Posterior cingulate gyrus (tissue), 11 donors: Measurements from ENCODE around the gene MARK4.

ENCODE experiments used
- DNase-seq, 10 donors: peaks; one replicate each; pipeline versions ENCODE4 v3.0.0 to v3.0.0-alpha.2; 2020 to 2021; ENCODE audit warnings: mixed read lengths in 3 of 10
- intact Hi-C: fragments of 100-400 bp; cut with DNase I; formaldehyde crosslinking; loops from one replicate; pipeline ENCODE4 v1.15.1; 2023

MARK4 gene

DNA sequence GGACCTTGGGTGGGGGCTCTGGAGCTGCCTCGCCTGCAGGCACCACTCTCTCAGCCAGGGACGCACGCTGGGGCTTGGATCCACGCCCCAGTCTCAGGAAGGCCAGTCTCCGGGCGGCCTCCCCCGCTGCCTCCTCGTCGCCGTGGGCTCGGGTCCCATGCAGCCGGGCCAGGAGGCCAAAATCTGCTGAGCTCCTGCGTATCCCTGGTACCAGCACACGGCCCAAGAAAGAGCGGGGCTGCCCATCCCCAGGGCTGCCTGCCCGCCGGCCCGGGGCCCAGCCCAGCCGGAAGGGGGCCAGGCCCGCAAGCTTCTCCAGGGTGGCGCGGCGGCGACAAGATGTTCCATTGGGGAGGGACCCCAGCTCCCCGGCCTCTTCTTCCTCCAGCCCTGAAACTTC lies 12.5 kb upstream of the MARK4 start:
- DNase-seq, result no peak
- intact Hi-C loops, result no loop called here

DNA sequence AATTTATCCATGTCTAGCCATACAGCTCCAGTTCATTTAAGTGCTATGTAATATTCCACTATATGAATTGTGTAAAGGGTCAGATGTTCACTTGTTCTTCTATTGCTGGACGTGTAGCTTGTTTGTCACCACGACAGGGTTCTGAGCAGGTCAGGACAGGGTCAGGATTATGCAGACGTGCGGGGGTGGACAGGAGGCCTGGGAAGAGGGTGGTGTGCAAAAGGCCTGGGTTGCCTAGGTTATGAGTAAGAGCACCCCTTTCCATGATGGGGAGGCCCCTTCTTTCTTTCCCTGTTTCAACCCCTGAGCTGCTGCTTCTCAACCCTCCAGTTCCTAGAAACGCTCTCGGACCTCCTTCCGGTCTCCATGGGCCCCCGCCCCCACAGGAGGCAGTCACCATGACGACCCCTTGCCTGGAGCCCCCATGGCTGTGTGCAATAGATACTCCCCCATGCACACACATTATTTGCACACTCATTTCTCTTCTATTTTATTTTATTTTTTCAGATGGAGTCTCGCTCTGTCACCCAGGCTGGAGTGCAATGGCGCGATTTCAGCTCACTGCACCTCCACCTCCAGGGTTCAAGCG lies 7.8 kb upstream of the MARK4 start:
- intact Hi-C loops, result no loop called here
- no peak for DNase-seq

DNA sequence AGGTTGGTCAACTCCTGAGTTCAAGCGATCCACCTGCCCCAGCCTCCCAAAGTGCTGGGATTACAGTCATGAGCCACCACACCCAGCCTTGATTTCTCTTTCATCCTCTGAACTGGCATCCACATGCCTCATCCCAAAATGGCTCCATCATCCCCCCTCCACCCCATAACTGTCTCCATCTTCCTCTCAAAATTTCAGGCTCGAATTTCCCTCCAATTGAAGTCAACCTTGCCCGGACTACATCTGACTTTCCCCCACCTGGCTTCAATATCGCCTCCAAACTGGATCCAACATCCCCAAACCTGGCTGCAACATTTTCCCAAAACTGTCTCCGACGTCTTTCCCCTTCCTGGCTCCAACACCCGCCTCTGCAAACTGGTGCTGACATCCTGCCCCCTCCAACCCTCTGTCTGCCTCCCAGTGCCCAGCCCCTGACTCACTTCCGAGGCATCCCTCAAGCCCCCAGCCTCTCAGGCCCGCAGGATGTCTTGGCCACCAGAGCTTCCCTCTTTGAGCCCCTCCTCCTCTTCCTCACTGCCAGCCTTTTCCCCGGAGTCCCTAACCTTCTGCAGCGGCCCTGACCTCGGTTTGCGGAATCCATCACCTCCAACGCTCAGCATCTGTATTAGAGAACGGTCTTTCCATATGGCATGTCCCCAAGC lies 6.8 kb upstream of the MARK4 start:
- DNase-seq, result no peak
- intact Hi-C loops, result no loop called here

DNA sequence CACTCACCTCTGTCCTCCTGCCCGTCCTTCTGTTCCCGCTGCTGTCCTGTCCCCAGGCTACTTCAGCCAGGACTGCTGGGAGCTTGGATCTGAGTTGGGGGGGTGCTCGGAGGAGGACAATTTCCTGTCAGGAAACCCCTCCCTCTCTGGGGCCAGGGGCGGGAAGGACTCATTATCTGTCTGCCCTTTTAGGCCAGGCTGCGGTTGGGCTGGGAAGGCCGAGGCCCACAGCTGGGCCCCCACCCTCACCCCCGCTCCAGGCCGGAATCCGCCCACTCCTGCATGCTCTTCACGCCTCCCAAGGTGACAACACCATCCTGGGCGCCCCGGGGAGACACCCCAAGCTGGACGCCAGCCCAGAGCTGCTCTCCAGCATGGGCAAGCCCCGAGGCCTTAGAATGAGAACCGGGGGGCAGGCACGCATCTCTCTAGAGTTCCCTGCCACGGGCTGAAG lies 5.7 kb upstream of the MARK4 start, which contains the start of gene EXOC3L2:
Gene EXOC3L2, minus strand, starts transcription at position 74 of the 454 bp plus-strand sequence. CDS start 6,362 bp downstream, outside the sequence.
- DNase-seq, result no peak
- intact Hi-C loops, result no loop called here

DNA sequence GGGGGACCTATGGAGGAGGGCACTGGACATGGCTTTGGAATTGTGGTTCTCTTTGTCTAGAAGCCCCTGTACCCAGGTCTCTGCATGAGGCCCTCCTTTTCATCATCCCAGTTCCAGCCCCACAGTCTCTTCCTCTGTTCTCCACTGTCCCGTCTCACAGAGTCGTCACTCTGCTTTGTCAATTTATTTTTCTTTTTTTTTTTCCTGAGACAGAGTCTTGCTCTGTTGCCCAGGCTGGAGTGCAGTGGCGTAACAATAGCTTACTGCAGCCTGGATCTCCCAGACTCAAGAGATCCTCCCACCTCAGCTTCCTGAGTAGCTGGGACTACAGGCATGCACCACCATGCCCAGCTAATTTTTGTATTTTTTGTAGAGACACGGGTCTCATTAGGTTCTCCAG lies 5.2 kb upstream of the MARK4 start:
- no peak for DNase-seq
- intact Hi-C loops, result no loop called here

DNA sequence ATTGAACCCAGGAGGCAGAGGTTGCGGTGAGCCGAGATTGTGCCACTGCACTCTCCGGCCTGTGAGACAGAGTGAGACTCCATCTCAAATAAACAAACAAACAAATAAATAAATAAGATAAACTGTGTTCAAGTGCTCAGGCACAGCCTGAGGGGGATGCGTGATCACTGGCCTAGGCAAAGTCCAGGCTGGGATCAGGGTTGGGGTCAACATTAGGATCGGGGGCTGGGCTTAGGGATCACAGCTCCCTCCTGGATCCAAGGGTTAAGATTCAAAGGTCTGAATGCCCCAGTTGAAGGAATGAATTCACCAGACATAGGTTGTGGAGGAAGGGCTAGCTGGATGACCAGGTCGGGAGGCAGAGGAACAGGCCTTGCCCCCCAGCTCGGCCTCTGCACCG lies 3.9 kb upstream of the MARK4 start:
- intact Hi-C loops, result no loop called here

DNA sequence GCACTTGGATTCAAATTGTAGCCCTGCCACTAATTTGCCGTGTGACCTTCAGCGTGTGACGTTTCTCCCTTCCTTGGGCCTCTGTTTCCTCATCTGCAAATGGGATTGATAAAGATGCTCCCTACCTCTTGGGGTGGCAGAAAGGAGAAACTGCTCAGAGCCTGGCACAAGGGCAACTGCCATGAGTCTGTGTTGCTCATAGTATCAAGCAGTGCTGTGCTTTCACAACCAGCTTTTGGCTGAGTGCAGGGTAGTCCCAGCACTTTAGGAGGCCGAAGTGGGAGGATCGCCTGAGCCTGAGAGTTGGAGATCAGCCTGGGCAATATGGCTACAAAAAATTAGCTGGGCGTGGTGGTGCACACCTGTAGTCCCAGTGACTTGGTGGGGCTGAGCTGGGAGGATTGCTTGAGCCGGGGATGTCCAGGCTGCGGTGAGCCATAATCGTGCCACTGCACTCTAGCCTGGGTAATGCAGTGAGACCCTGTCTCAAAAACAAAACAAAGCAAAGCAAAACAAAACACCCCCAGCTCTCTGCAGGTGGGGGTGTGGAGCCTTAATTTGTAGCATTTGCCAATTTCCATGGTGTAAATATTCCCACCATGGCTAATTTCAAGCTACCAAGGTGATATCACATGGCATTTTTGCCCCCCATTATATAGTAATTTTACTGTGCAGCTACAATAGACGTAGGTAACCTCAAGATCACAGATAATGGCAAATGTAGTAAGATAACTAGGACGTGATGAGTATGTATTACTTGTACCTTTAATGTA lies 1.6 kb upstream of the MARK4 start:
- no peak for DNase-seq
- intact Hi-C loops, result loop anchor here (5.0 kb wide), 1 partner anchor 157 kb away; the partner anchor contains the start of gene PPP1R37

More for the DNA sequence above, 3.9 kb upstream of the MARK4 start:
- no peak for DNase-seq

DNA sequence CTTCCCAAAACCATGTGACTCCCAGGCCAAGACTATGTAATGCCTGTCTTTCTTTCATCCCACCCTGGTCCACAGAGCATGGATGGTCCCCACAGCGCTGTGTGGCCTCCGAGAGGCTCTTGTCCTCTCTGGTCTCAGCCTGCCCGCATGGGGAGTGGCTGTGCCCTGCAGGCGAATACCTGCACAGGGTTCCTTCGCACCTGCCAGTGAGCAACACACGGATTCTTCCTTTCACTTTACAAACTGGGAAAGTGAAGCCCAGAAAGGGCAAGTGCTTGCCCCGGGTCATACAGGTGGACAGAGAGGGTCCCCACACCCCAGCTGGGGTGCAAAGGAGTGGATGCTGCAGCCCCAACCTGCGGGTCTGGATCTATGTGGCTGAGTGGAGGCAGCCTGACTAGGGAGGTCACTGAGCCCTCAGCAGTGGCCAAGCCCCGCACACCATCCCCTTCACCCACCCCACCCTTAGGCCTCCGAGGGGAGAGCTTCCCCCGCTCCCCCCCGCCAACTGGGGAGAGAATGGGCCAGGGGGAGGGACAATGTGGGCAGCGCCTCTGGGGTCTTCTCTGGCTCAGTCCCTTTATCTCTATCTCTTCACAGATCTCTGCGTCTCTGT lies 747 bp upstream of the MARK4 start:
- intact Hi-C loops, result loop anchor here (5.0 kb wide), 1 partner anchor 158 kb away; the partner anchor contains the start of gene PPP1R37
- no peak for DNase-seq

DNA sequence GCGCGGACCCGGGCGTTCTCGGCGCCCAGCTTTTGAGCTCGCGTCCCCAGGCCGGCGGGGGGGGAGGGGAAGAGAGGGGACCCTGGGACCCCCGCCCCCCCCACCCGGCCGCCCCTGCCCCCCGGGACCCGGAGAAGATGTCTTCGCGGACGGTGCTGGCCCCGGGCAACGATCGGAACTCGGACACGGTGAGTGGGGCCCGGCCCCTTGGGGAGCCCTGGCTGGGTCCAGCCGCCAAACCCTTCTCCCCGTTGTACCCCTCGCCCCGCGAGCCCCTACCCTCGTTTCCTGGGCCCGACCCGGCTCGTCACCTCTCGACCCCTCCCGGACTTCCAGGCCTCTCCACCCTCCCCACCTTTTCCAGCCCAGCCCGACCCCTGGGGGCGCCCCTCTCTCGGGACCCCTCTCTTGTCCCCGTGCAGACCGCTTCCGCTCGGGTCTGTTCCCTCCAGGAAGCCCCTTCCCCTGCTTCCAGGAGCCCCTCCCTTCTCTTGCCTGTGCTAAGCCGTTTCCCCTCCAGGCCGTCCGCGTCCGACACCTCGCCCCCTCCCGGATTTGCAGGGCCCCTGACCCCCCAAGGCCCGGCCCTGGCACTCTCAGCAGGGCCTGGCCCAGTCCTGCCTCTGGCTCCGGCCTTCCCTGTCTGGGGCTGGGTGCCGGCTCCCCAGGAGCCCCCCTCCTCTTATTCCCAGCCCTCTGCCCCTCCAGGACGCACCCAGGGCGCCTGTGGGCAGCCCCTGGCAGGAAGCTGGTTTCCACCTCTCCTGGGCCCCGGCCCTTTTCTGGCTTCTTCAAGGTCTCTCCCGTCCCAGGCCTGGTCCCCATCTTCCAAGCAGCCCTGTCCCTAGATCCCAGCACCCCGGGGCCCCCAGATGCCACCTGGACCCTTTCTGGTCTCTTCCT lies 632 bp downstream of the MARK4 start:
- intact Hi-C loops, result loop anchor here (5.0 kb wide), 1 partner anchor 159 kb away; the partner anchor contains the start of gene PPP1R37
- DNase-seq, result peak in 1 of 10 donors; percentile 83

DNA sequence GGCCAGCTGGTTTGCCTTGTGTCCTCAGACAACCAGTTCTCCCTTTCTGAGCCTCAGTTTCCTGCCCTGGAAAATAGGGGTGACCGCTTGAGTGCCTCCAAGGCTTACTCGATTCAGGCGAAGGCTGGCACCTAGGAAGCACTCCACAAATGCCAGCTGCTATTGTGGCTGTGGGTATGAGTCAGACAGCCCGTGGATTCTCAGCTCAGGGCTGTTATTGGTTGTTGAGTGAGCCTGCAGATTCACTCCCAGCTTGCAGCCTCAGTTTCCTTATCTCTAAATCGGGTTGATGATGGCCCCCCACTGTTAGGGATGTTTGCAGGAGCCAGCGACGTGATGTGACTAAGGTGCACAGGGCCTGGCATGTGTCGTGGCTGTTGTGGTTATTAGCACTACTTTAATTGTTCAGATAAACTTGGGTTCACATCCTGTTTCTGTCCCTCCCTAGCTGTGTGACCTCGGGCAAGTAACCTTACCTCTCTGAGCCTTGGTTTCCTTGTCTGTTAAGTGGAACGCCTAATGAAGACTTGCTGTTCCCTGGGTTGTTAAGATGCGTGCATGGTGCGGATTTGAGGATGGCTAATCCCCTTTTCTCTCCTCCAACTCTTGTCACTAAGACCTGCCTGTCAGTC lies 2.4 kb downstream of the MARK4 start:
- intact Hi-C loops, result loop anchor here (5.0 kb wide), 1 partner anchor 161 kb away; the partner anchor contains the start of gene PPP1R37

DNA sequence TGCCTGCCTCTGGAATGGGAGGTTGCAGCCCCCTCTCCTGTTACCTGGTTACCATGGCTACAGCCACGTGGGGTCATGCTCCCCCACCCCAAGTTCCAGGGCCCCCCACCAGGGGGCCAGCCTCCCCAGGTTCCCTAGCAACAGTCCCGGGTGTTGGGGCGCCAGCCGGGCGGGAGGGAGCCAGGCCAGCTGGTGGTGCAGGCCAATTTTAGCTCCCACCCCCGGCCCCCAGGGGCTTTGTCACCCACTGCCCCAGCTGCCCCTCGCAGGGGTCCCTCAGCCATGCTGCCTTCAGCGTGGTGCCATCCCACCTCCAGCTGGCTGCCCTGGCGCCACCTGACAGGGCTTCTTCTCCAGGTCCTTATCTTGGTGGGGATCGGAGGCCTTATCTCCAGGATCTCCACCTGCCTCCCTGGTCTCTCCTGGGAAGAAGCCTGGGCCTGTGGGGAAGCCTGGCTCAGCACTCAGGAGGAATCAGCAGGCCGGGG lies 3.0 kb downstream of the MARK4 start:
- no peak for DNase-seq
- intact Hi-C loops, result loop anchor here (5.0 kb wide), 1 partner anchor 162 kb away; the partner anchor contains the start of gene PPP1R37

More for the DNA sequence above, 2.4 kb downstream of the MARK4 start:
- DNase-seq, result peak in 3 of 10 donors; percentile 6 to 48 (median 21)

DNA sequence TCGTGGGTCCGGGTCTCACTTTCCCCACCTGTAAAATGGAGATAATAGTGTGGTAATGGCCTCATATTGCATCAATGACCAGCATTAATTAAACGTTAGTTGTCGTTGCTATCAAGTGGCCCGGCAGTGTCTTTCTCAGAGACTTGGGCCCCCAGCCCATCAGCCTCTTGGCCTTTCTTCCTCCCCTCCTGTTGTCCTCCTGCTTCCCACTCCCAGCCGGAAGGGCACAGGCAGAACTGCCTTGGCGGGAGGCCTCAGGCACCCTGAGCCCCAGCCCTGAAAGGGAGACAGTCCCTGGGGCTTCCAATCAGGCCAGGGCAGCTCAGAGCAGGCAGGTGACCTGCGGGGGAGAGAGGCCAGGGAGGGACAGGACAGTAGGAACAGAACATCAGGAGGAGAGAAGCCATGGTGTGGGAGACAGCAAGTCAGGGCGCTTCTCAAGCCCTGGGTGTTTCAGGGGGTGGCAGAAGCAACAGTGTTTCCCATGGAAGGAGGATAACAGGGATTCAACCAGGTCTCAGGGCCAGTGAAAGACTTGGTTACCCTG lies 4.6 kb downstream of the MARK4 start:
- DNase-seq, result no peak
- intact Hi-C loops, result no loop called here

DNA sequence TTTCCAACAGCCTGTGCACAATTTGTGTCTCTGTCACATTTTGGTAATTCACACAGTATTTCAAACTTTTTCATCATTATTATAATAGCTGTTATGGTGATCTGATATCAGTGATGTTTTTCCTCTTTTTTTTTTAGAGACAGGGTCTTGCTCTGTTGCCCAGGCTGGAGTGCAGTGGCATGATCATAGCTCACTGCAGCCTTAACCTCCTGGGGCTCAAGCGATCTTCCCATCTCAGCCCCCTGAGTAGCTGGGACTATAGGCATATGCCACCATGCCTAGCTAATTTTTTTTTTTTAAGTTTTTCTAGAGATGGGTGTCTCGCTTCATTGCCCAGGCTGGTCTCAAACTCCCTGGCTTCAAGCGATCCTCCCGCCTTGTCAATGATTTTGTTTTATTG lies 5.8 kb downstream of the MARK4 start:
- DNase-seq, result no peak
- intact Hi-C loops, result no loop called here

DNA sequence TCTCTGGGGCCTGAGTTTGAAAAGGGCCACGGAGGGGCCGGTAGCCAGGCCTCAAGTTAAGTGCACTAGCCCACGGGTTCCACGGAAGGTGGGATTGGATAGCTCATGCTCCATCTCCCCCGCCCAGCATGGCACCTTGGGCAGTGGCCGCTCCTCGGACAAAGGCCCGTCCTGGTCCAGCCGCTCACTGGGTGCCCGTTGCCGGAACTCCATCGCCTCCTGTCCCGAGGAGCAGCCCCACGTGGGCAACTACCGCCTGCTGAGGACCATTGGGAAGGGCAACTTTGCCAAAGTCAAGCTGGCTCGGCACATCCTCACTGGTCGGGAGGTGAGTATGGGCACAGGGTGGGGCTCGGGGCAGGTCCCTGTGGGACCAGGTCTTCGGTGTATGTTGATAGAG lies 7.8 kb downstream of the MARK4 start:
- intact Hi-C loops, result no loop called here

DNA sequence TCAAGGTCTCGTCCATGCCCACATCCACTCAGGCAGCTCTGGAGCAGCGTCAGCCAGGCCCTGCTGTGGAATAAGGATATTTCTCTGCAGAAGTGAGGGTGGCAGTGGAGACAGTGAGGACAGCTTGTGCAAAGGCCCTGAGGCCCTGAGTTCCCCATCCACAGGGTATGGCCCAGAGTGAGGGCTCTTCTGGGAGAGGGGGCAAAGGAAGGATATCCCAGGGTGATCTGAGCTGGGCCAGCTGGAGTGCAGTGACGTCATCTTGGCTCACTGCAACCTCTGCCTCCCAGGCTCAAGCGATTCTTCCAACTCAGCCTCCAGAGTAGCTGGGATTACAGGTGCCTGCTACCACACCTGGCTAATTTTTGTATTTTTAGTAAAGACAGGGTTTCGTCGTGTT lies 11.5 kb downstream of the MARK4 start:
- DNase-seq, result no peak
- intact Hi-C loops, result no loop called here

More for the DNA sequence above, 7.8 kb downstream of the MARK4 start:
- no peak for DNase-seq

DNA sequence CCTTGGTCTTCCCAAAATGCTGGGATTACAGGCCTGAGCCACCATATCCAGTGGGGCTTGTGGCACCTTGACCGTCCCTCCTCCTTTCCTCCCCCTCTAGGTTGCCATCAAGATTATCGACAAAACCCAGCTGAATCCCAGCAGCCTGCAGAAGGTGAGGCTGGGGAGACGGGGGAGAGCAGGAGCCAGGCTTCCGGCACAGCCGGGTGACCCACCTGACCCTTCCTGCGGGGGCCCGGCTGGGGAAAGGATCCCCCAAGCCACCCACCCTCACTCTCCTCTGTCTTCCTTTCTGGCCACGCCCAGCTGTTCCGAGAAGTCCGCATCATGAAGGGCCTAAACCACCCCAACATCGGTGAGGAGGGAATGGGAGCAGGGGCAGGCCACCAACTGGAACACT lies 11.9 kb downstream of the MARK4 start:
- DNase-seq, result no peak
- intact Hi-C loops, result no loop called here

DNA sequence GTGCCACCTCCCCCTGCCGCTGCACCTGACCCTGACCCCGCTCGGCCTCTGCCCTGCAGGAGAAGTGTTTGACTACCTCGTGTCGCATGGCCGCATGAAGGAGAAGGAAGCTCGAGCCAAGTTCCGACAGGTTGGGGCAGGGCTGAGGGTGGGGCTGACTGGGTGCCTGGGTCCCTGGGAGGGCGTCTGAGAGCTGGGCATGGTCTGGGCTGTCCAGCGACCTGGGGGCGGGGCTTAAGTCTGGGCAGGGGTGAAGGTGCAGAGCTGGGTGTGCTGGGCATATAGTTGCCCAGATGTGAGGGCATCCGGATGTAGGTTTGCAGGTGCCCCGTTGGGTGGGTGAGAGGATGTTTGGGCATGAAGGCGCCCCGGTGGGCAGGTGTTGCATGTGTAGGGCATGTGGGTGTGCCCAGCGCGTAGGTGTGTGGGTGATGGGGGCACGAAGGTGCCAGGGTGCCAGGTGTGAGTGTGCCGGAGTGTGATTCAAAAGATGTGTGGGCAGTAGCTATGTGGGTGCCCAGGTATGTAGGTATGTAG lies 13.8 kb downstream of the MARK4 start:
- DNase-seq, result no peak
- intact Hi-C loops, result no loop called here

DNA sequence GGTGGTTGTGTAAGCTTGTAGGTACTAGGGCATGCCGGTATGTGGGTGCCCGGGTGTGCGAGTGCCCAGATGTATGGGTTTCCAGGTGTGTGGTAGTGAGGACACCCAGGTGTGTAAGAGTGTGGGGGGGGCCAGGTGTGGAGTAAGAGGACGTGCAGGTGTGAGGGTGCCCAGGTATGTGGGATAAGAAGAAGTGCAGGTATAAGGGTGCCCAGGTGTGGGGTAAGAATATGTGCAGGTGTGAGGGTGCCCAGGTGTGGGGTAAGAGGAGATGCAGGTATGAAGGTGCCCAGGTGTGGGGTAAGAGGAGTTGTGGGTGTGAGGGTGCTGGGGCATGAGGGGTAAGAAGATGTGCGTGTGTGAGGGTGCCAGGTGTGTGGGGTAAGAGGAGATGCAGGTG lies 14.3 kb downstream of the MARK4 start:
- DNase-seq, result no peak
- intact Hi-C loops, result no loop called here
